MM.1S (cell line): ENCODE measurements around the gene DTL.
"Not testable (repeated sequence)": the region's sequence is repeated elsewhere in the genome, so short reads cannot be mapped to it uniquely, and the experiment has no call there.

ENCODE experiments used
- DNase-seq: peaks from one replicate; pipeline ENCODE4 v3.0.0-alpha.2; 2015
- H2AFZ ChIP-seq: fragments of 300-600 bp; sonication (generic); 2 replicates; pipeline ENCODE4 v1.6.0; 2016; ENCODE audit warnings: antibody characterized with exemption, low read length
- H3F3A ChIP-seq: fragments of 300-600 bp; sonication (generic); 2 replicates; pipeline ENCODE4 v1.6.1; 2016; ENCODE audit warnings: mild to moderate bottlenecking, antibody characterized with exemption, low read length, moderate library complexity, mixed read lengths; ENCODE audit not compliant: insufficient read depth
- H3K27ac ChIP-seq: fragments of 300-600 bp; sonication (generic); 2 replicates; pipeline ENCODE4 v1.5.1; 2016; ENCODE audit warnings: mild to moderate bottlenecking, low read length
- H3K27me3 ChIP-seq: fragments of 300-600 bp; sonication (generic); replicated peaks from 2 replicates; pipeline ENCODE4 v1.6.0; 2016; ENCODE audit warnings: low read length; ENCODE audit not compliant: insufficient read depth
- H3K36me3 ChIP-seq: fragments of 300-600 bp; sonication (generic); replicated peaks from 2 replicates; pipeline ENCODE4 v1.6.1; 2016; ENCODE audit warnings: mild to moderate bottlenecking, low read length, mixed read lengths; ENCODE audit not compliant: insufficient read depth
- H3K4me1 ChIP-seq: fragments of 300-600 bp; sonication (generic); 2 replicates; pipeline ENCODE4 v1.6.1; 2016; ENCODE audit warnings: low read length, mixed read lengths
- H3K4me2 ChIP-seq: fragments of 300-600 bp; sonication (generic); 2 replicates; pipeline ENCODE4 v1.6.0; 2016; ENCODE audit warnings: low read depth, low read length
- H3K4me3 ChIP-seq: fragments of 300-600 bp; sonication (generic); 2 replicates; pipeline ENCODE4 v1.5.1; 2016; ENCODE audit warnings: low read length, mixed read lengths
- H3K79me2 ChIP-seq: fragments of 300-600 bp; sonication (generic); 2 replicates; pipeline ENCODE4 v1.6.1; 2016; ENCODE audit warnings: mixed run types, low read length, mixed read lengths
- H3K9ac ChIP-seq: fragments of 300-600 bp; sonication (generic); 2 replicates; pipeline ENCODE4 v1.6.1; 2016; ENCODE audit warnings: low read length, mixed read lengths
- H3K9me2 ChIP-seq: fragments of 300-600 bp; sonication (generic); replicated peaks from 2 replicates; pipeline ENCODE4 v1.6.1; 2016; ENCODE audit warnings: mild to moderate bottlenecking, low read length, mixed read lengths; ENCODE audit not compliant: insufficient read depth
- H3K9me3 ChIP-seq: fragments of 300-600 bp; sonication (generic); replicated peaks from 2 replicates; pipeline ENCODE4 v1.6.1; 2016; ENCODE audit warnings: mild to moderate bottlenecking, low read length, mixed read lengths; ENCODE audit not compliant: insufficient read depth
- H4K20me1 ChIP-seq: fragments of 300-600 bp; sonication (generic); 2 replicates; pipeline ENCODE4 v1.6.1; 2016; ENCODE audit warnings: mild to moderate bottlenecking, low read length, moderate library complexity, mixed read lengths; ENCODE audit not compliant: insufficient read depth
- EZH2 ChIP-seq: fragments of 300-600 bp; sonication (generic); optimal IDR thresholded peaks from 2 replicates; pipeline ENCODE3; 2017; ENCODE audit warnings: low read depth, mild to moderate bottlenecking, antibody characterized with exemption, low read length, mixed read lengths
- EZH2phosphoT487 ChIP-seq: fragments of 300-600 bp; sonication (generic); IDR thresholded peaks from 2 replicates; pipeline ENCODE4 v1.6.1; 2018; ENCODE audit warnings: antibody characterized with exemption, low read length
- TF ChIP-seq, protein P1 (sequence below): fragments of 300-600 bp; sonication (generic); IDR thresholded peaks from 2 replicates; pipeline ENCODE4 v1.5.1; 2016; ENCODE audit warnings: antibody characterized with exemption, low read length, mixed read lengths

DTL gene

DNA sequence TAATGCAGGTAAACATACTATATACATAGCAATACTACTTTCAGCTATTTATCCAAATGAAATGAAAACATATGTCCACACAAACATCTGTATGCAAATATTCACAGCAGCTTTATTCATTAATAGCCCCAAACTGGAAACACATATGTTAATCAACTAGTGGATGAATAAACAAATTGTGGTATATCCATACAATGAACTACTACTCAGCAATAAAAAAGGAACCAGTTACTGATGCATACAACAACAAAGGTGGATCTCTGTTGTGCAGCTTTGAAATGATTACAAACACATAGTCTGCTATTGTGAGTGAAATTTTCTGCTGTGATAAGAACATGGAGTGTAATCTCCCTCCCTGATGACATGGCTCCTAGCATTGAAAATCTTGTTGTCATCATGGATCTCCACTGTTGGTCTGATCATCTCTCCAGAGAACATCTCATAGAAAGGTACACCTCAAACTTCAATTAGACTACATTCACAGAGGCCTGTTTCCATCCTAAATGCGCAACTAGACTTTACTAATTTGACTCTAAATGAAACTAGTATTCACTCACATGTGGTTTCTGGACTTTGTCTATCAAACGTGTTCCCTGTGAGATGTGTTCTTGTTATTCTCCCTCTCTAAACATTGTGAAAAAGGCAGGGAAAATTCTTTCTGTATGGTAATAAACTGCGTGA lies 10.9 kb upstream of the DTL start:
- Histone ChIP-seq H3K27ac (no peak overlapping the region), H3K9ac (no peak overlapping the region), H3K27me3 (no peaks in the 10 kb centered on the region), H3K4me3 (no peak overlapping the region), H2AFZ (no peak overlapping the region), H3F3A (no peaks in the 10 kb centered on the region), H3K4me2 (no peak overlapping the region), H4K20me1 (peaks cover 59% of the 10 kb centered on the region), H3K36me3 (peaks cover 9% of the 10 kb centered on the region), H3K79me2 (peaks cover 99% of the 10 kb centered on the region), H3K9me2 (no peaks in the 10 kb centered on the region), H3K9me3 (no peaks in the 10 kb centered on the region), H3K4me1 (no peaks in the 10 kb centered on the region)
- TF ChIP-seq EZH2 (no peak), EZH2phosphoT487 (no peak)
- TF ChIP-seq, protein P1, sequence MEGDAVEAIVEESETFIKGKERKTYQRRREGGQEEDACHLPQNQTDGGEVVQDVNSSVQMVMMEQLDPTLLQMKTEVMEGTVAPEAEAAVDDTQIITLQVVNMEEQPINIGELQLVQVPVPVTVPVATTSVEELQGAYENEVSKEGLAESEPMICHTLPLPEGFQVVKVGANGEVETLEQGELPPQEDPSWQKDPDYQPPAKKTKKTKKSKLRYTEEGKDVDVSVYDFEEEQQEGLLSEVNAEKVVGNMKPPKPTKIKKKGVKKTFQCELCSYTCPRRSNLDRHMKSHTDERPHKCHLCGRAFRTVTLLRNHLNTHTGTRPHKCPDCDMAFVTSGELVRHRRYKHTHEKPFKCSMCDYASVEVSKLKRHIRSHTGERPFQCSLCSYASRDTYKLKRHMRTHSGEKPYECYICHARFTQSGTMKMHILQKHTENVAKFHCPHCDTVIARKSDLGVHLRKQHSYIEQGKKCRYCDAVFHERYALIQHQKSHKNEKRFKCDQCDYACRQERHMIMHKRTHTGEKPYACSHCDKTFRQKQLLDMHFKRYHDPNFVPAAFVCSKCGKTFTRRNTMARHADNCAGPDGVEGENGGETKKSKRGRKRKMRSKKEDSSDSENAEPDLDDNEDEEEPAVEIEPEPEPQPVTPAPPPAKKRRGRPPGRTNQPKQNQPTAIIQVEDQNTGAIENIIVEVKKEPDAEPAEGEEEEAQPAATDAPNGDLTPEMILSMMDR = no peak
- no peak for DNase-seq

DNA sequence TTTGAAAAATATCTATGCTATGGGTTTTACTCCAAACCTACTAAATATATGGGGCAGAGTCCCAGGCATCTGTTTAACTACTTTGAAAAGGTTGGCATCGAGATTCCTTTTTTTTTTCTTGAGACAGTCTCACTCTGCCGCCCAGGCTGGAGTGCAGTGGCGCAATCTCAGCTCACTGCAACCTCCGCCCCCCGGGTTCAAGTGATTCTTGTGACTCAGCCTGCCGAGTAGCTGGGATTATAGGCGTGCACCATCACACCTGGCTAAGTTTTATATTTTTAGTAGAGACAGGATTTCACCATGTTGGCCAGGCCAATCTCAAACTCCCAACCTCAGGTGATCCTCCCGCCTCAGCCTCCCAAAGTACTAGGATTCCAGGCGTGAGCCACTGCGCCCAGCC lies 7.8 kb upstream of the DTL start:
- not testable (repeated sequence) for H3K27ac ChIP-seq, H3K9me2 ChIP-seq, H3K9ac ChIP-seq, DNase-seq, H3K36me3 ChIP-seq, H3K27me3 ChIP-seq, H3K4me3 ChIP-seq, H2AFZ ChIP-seq, H3F3A ChIP-seq, H3K4me2 ChIP-seq, H3K9me3 ChIP-seq
- peaks cover 19% of the 10 kb centered on the region for H3K4me1 ChIP-seq
- peaks cover 100% of the 10 kb centered on the region for H3K79me2 ChIP-seq
- peaks cover 77% of the 10 kb centered on the region for H4K20me1 ChIP-seq

DNA sequence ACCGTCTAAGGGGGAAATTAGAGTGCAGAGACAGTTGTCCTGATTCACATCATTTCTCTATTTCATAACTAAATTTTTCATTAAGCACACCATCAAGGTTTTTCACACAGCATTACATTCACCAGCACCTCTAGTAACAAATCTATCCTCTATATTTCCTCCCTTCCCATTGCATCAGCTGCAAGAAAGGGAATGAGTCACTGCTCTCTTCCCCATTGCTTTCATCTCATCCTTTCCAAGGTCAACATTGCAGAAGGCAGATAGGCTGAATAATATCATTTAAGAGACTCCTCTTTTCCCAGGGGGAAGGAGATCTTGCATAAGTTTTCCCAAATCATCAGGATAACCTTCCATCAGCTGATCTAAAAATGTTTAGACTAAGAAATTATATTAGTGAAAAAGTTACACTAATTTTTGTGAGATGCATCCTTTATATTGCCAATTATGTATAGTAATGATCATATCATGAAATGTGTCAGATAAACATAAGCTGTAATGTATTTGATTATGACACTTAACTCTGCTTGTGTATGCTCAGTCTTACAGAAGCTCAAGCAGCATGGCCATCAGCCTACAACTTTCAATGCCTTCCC lies 4.5 kb upstream of the DTL start:
- no peak overlapping the region for H3K9ac ChIP-seq

More for the DNA sequence above, 4.5 kb upstream of the DTL start:
- H3K4me3 ChIP-seq = no peak overlapping the region
- H2AFZ ChIP-seq = no peak overlapping the region
- no peaks in the 10 kb centered on the region for H3K9me3 ChIP-seq
- no peaks in the 10 kb centered on the region for H3K27me3 ChIP-seq
- peaks cover 24% of the 10 kb centered on the region for H3F3A ChIP-seq
- H3K36me3 ChIP-seq = 0 out of 2 replicates have a peak, but pooled peaks cover 3% of the 10 kb centered on the region
- peaks cover 28% of the 10 kb centered on the region for H3K4me1 ChIP-seq
- peaks cover 63% of the 10 kb centered on the region for H4K20me1 ChIP-seq
- no peaks in the 10 kb centered on the region for H3K9me2 ChIP-seq
- H3K4me2 ChIP-seq = peak overlapping the region; percentile 42; the same call in 1 of the 2 replicates
- no peak for DNase-seq
- TF ChIP-seq EZH2 (no peak), EZH2phosphoT487 (no peak)
- TF ChIP-seq, protein P1 = no peak
- H3K79me2 ChIP-seq = peaks cover 92% of the 10 kb centered on the region
- H3K27ac ChIP-seq = no peak overlapping the region
